Chondrocyte (in vitro differentiated cells): ENCODE results near the gene ZNF638. TPM values are rescaled to one million over a fixed set of nuclear protein-coding genes. Genes with fewer than 3 reads are reported as not detected.

Experiments used
- DNase-seq: peaks from one replicate; pipeline ENCODE4 v3.0.0; 2021; ENCODE audit warnings: mixed read lengths, low spot score
- H3K27ac Mint-ChIP-seq: one replicate; pipeline ENCODE4 v1.8.0; 2021; ENCODE audit warnings: mild to moderate bottlenecking, moderate library complexity, mixed read lengths; ENCODE audit not compliant: unreplicated experiment
- H3K27me3 Mint-ChIP-seq: 2 replicates; pipeline ENCODE4 v1.8.0; 2021; ENCODE audit warnings: low read depth, mixed read lengths
- H3K36me3 Mint-ChIP-seq: 2 replicates; pipeline ENCODE4 v1.8.0; 2021; ENCODE audit warnings: low read depth, mixed read lengths
- H3K4me1 Mint-ChIP-seq: 2 replicates; pipeline ENCODE4 v1.8.0; 2021; ENCODE audit warnings: low read depth, mild to moderate bottlenecking, mixed read lengths
- H3K4me3 Mint-ChIP-seq: one replicate; pipeline ENCODE4 v1.8.0; 2021; ENCODE audit warnings: mild to moderate bottlenecking, moderate library complexity, mixed read lengths; ENCODE audit not compliant: unreplicated experiment
- H3K9me3 Mint-ChIP-seq: 2 replicates; pipeline ENCODE4 v1.8.0; 2021; ENCODE audit warnings: low read depth, mixed read lengths
- total RNA-seq: library from RNA; stranded (reverse); gene quantifications from 3 replicates; pipeline ENCODE4 v1.2.1, GENCODE V29; 2021
- TF ChIP-seq, protein P1 (sequence below): fragments of 200-600 bp; sonication (generic); IDR thresholded peaks from 2 replicates; pipeline ENCODE4 v1.5.0; 2021; ENCODE audit warnings: antibody characterized with exemption, mild to moderate bottlenecking, moderate library complexity

The ZNF638 gene
- total RNA-seq, 1 donor from 2014 or later = 79.8 TPM

DNA sequence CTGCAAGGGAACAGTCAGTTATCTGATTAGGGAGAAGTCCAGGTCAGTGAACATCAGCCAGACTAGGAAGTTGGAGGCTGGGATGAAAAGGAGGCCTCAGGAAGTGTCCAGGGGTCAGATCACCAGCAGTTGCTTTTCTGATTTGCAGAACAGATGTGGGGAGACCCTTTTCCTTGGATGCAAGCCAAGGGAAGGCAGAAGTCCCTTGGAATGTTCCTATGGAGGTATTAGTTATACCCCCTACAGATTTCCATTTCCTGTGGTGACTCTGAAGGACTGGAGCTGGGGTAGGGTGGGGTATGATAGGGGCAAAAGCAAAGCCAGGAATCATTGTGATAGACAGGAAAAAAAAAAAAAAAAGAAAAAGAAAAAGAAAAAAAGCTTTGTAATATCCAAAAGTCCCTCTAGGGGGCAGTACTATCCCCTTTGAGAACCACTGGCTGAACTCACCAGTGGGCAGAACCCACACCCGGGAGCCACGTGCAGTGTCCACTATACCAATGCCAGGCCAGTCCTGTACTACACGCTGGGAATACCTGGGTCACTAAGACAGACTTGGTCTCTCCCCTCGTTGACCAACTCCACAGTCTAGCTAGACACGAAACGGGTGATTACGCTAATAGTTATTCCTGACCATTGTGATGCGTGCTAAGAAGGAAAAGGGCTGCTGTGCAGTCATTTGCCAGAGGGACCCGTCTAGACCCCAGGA lies 129.2 kb downstream of the ZNF638 start:
- H3K9me3 Mint-ChIP-seq = no peaks in the 10 kb centered on the region
- peaks cover 52% of the 10 kb centered on the region for H3K4me1 Mint-ChIP-seq
- no peaks in the 10 kb centered on the region for H3K27me3 Mint-ChIP-seq
- DNase-seq = no peak
- H3K27ac Mint-ChIP-seq = peak overlapping the region; percentile 17
- TF ChIP-seq, protein P1, sequence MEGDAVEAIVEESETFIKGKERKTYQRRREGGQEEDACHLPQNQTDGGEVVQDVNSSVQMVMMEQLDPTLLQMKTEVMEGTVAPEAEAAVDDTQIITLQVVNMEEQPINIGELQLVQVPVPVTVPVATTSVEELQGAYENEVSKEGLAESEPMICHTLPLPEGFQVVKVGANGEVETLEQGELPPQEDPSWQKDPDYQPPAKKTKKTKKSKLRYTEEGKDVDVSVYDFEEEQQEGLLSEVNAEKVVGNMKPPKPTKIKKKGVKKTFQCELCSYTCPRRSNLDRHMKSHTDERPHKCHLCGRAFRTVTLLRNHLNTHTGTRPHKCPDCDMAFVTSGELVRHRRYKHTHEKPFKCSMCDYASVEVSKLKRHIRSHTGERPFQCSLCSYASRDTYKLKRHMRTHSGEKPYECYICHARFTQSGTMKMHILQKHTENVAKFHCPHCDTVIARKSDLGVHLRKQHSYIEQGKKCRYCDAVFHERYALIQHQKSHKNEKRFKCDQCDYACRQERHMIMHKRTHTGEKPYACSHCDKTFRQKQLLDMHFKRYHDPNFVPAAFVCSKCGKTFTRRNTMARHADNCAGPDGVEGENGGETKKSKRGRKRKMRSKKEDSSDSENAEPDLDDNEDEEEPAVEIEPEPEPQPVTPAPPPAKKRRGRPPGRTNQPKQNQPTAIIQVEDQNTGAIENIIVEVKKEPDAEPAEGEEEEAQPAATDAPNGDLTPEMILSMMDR = peak; percentile 86
- no peaks in the 10 kb centered on the region for H3K36me3 Mint-ChIP-seq
- H3K4me3 Mint-ChIP-seq = no peak overlapping the region

DNA sequence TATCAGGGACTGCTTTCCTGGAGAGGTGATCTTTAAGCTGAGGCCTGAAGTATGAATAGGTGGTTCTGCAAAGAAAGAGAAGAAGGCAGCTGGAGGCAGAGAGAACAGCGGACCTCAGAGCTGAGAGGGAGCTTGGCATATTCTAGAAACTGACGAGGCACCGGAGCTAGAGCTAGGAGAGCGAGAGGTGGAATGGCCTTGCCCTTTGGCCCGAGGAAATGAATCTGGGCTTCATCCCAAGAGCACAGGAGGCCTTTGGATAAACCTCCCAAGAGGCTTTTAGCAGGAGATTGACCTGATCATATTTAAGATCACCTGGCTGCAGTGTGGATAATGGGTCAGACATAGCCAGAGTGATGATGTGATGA lies 129.7 kb downstream of the ZNF638 start:
- H3K9me3 Mint-ChIP-seq = no peaks in the 10 kb centered on the region
- TF ChIP-seq, protein P1 = no peak
- DNase-seq = no peak
- no peak overlapping the region for H3K4me3 Mint-ChIP-seq
- H3K36me3 Mint-ChIP-seq = no peaks in the 10 kb centered on the region
- H3K27me3 Mint-ChIP-seq = no peaks in the 10 kb centered on the region
- H3K27ac Mint-ChIP-seq = no peak overlapping the region
- H3K4me1 Mint-ChIP-seq = peaks cover 47% of the 10 kb centered on the region

DNA sequence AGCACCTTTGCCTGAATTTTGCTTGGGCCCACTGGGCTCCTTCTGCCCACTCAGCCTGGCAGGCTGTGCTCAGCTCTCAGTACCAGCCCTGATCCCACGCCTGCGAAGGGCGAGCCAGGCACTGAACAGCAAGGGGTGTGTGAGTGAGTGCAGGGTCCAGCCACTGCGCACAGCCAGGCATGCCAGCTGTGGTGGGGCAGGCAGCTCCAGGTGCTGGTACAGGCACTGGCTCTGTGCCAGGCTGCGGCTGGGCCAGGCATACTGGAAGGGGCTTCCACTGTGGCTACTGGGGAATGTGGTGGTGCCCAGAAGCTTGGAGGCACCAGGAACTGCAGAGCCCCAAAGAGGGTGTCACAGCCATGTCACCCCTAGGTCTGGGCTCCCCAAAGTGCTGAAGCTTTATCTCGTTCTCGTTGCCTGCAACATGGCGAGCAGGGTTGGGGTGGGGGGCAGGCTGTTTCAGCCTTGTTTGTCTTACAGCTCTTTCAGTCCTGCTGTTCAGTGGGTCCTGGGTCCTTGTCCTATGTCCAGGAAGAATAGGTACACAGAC lies 130.5 kb downstream of the ZNF638 start:
- Mint-ChIP-seq H3K27me3 (no peaks in the 10 kb centered on the region), H3K9me3 (no peaks in the 10 kb centered on the region), H3K36me3 (no peaks in the 10 kb centered on the region), H3K4me1 (peaks cover 44% of the 10 kb centered on the region), H3K27ac (no peak overlapping the region), H3K4me3 (no peak overlapping the region)
- no peak for DNase-seq
- TF ChIP-seq, protein P1 = no peak

DNA sequence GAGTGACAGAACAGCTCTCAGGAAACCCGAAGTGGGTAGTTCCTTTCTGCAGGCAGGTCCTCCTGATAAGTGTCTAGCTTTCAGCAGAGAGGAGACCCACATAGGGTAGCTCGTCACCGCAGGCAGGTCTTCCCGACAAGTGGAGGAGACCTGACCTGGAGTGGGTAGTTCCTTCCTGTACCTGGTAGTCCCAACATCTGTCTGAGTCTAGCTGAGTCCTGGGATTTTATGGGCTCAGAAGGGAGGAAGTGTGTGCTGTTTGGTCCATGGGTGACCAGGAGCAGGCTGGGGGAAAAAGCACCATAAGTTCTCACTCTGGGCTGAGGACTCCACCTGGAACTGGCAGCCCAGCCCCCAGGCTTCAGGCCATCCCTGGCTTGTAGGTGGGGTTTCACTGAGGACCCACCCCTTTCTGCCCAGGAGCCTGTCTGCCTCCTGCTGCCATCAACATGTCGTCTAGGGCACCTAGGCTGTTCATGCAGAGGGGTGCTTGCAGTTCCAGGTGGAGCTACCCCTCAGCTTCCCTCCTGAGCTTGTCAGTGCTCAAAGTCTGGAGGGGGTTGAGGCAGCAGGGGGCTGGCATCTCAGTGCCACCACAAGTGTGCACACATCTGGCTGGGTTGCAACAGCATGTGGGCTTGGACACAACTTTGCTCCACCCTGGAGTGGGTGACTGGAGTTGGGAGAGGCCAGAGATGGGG lies 131.2 kb downstream of the ZNF638 start:
- no peaks in the 10 kb centered on the region for H3K9me3 Mint-ChIP-seq
- DNase-seq = no peak

DNA sequence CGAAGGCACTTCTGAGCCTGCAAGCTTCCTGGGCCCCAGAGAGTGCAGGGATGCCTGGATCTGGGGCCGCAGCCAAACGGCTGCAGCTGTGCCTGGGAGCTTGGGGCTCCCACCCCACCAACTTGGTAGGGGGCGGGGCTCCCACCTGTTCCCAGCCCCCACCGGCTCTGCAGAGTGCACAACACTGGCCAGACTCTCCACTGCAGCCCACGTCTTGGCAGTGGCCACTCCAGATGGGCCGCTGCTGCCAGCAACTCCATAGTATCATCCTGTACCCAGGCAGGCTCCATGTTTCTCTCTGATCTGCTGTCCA lies 131.7 kb downstream of the ZNF638 start:
- peaks cover 46% of the 10 kb centered on the region for H3K4me1 Mint-ChIP-seq
- H3K9me3 Mint-ChIP-seq = no peaks in the 10 kb centered on the region
- TF ChIP-seq, protein P1 = no peak
- no peak for DNase-seq
- H3K4me3 Mint-ChIP-seq = no peak overlapping the region
- H3K36me3 Mint-ChIP-seq = no peaks in the 10 kb centered on the region
- H3K27ac Mint-ChIP-seq = no peak overlapping the region
- H3K27me3 Mint-ChIP-seq = no peaks in the 10 kb centered on the region

More for the DNA sequence above, 131.2 kb downstream of the ZNF638 start:
- H3K4me3 Mint-ChIP-seq = no peak overlapping the region
- no peak overlapping the region for H3K27ac Mint-ChIP-seq
- TF ChIP-seq, protein P1 = no peak
- H3K36me3 Mint-ChIP-seq = no peaks in the 10 kb centered on the region
- no peaks in the 10 kb centered on the region for H3K27me3 Mint-ChIP-seq
- H3K4me1 Mint-ChIP-seq = peaks cover 45% of the 10 kb centered on the region
